Superior temporal gyrus (tissue), 1 donor: ENCODE measurements around the gene THEMIS2.
"Not testable (repeated sequence)": the region's sequence is repeated elsewhere in the genome, so short reads cannot be mapped to it uniquely, and the experiment has no call there.

Experiments used
- DNase-seq: peaks from one replicate; pipeline ENCODE4 v3.0.0-alpha.2; 2016; ENCODE audit errors: extremely low spot score

The THEMIS2 gene

GRCh38 chr1:27862671-27863537 is 9.4 kb upstream of the THEMIS2 start:
- DNase-seq: no peak

- no peak for DNase-seq
Observed at GRCh38 chr1:27863538-27863915, 8.8 kb upstream of the THEMIS2 start.

- DNase-seq: no peak
Observed at GRCh38 chr1:27864264-27864895, 8.0 kb upstream of the THEMIS2 start.

DNA sequence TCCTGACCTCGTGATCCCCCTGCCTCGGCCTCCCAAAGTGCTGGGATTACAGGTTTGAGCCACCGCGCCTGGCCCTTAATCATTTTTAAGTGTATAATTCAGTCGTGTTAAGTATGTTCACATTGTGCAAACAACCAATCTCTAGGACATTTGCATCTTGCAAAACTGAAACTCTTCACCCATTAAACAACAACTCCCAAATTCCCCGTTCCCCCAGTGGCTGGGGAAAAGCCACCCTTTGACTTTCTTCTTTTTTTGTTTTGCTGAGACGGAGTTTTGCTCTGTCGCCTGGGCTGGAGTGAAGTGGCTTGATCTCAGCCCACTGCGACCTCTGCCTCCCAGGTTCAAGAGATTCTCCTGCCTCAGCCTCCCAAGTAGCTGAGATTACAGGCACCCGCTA is 6.5 kb upstream of the THEMIS2 start:
- no peak for DNase-seq

DNA sequence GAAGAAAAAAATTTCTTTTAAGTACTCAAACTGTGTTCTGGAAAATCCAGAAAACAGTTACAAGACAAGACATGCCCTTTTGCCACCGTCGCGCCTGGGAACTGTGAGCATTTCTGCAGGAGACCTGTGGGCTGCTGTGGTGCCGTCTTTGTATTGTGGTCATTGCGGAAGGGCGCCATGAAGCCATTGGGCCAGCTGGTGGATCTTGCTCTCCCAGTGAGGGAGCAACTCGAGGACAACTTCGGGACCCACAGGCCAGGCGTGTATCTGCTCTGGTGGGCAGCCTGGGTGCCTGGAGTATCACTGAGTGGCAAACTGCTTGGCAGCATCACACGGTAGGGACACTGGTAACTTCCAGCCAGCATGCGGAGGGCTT is 3.8 kb upstream of the THEMIS2 start:
- DNase-seq: no peak

DNA sequence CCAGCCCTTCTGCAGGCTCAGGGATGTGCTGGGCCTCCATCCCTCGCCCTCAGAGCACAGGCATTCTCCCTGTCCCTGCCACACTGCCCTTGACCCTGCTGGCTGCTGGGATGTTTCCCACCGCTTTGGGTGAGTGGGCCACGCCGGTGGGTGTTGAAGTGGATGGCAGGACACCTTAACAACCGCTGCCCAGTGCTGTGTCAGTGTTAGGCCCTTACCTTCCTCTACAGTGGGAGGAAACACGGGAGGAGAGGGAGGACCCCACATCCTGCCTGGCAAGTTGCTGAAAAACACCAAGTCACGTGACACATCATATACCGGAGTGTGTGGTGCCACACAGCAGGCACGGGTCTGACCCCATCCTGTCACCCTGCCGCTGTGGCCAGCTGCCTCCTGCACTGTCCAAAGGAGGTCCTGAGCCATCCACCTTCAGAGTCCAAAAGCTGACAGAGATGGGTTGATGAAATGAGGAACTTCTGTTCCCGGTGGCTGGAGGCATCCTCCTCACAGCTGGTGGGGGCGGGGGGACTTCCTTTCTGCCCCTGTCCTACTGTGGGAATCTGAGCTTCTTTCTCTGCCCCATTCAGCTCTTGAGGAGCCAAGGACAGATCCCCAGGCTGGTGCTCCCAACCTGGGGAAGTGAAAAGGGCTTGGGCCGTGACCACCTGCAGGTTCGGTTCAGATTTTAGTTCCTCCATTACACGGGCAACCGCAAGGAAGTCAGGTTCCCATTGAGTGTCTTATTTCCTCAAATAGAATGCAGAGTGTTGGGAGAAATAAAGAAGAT is 3.2 kb upstream of the THEMIS2 start:
- no peak for DNase-seq

GRCh38 chr1:27869719-27870085 is 2.6 kb upstream of the THEMIS2 start:
- no peak for DNase-seq

GRCh38 chr1:27871076-27871475 is 1.3 kb upstream of the THEMIS2 start:
- DNase-seq: not testable (repeated sequence)

DNA sequence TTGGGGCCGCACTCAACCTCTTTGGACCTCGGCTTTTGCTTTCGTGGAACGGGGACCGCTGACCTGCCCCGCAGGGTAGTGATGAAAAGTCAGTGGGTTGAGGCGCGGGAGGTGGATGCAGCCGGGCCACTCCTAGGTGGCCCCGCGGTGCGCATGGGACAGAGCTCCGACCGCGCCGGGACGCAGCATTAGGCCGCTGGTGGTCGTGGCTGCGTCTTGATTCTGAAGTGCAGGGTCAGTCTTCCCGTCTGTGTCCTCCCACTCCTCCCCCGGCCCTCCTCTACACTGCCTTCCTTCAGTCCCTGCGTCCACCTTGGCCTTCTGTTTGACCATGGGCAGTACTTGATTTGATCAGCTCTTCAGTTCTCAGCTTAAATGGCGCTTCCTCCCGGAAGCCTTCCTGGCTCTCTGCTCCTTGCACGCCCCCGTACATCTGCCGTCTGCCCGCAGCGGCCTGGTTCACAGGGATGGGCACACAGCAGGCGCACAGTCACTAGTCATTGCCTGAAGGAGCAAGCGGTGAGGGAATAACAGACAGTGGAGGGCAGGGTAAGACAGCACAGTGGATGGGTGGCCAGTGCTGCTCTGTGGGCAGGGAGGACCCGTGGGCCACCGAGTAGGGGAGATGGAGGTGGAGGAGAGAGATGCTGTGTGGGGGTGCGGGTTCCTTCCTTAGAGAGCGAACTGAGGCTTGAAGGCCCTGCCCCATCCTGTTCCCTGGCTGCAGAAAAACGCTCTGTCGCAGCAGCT is 633 bp downstream of the THEMIS2 start:
- no peak for DNase-seq

GRCh38 chr1:27873671-27874384 is 1.5 kb downstream of the THEMIS2 start:
- no peak for DNase-seq

- DNase-seq: no peak
Observed at GRCh38 chr1:27876341-27877114, 4.2 kb downstream of the THEMIS2 start.

DNA sequence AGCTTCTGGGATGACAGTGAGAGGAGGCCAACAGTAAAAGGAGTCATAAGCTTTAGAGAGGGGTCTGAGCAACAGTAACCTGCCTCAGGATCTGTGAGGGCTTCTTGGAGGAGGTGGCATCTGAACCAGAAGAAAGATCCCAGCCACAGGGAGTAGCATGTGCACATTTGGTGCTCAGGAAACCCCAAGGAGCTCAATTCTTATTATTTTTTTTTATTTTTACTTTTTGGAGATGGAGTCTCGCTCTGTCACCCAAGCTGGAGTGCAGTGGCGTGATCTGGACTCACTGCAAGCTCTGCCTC is 4.7 kb downstream of the THEMIS2 start:
- DNase-seq: no peak

DNA sequence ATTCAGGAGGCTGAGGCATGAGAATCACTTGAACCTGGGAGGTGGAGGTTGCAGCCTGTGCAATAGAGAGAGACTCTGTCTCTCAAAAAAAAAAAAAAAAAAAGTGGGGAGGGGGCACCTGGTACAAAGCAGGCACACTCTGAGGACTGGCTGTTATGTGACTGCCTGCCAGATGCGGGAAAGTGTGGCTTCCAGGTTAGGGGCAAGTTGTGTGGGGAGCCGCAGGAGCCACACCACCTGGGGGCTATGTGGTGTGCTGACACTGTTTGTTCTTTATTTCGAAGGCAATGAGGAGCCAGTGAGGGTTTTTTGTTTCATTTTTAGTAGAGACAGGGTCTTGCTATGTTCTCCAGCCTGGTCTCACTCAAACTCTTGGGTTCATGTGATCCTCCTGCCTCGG is 5.7 kb downstream of the THEMIS2 start:
- no peak for DNase-seq

DNA sequence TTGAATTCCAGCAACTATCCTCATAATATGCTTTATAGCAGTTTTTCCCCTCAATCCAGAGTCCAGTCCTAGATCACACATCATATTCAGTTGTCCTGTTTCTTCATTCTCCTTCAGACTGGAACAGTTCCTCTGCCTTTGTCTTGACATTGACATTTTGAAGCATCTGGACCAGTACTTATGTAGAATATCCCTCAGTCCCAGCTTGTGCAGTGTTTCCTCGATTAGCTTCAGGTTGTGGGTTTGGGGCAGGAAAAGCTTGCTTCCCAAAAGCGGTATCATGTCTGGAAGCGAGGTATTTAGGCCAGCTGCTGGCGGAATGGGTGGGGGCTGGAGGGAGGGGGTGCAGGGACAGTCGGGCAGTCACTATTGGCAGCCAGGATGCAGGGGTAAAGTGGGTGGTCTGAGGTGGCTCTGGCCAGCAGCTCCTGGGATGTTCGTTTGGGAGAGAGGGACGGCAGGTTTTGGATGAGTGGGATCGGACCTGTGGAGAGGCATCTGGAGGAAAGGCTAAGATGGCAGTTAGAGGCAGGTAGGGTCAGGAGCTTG is 6.5 kb downstream of the THEMIS2 start:
- DNase-seq: no peak

GRCh38 chr1:27879374-27880082 is 7.2 kb downstream of the THEMIS2 start:
- DNase-seq: no peak

DNA sequence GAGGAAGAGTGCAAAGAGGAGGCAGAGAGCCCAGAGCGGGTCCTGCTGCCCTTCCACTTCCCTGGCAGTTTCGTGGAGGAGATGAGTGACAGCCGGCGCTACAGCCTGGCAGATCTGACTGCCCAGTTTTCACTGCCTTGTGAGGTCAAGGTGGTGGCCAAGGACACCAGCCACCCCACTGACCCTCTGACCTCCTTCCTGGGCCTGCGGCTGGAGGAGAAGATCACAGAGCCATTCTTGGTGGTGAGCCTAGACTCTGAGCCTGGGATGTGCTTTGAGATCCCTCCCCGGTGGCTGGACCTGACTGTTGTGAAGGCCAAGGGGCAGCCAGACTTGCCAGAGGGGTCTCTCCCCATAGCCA is 10.2 kb downstream of the THEMIS2 start:
- no peak for DNase-seq

GRCh38 chr1:27883536-27883935 is 11.2 kb downstream of the THEMIS2 start:
- no peak for DNase-seq

DNA sequence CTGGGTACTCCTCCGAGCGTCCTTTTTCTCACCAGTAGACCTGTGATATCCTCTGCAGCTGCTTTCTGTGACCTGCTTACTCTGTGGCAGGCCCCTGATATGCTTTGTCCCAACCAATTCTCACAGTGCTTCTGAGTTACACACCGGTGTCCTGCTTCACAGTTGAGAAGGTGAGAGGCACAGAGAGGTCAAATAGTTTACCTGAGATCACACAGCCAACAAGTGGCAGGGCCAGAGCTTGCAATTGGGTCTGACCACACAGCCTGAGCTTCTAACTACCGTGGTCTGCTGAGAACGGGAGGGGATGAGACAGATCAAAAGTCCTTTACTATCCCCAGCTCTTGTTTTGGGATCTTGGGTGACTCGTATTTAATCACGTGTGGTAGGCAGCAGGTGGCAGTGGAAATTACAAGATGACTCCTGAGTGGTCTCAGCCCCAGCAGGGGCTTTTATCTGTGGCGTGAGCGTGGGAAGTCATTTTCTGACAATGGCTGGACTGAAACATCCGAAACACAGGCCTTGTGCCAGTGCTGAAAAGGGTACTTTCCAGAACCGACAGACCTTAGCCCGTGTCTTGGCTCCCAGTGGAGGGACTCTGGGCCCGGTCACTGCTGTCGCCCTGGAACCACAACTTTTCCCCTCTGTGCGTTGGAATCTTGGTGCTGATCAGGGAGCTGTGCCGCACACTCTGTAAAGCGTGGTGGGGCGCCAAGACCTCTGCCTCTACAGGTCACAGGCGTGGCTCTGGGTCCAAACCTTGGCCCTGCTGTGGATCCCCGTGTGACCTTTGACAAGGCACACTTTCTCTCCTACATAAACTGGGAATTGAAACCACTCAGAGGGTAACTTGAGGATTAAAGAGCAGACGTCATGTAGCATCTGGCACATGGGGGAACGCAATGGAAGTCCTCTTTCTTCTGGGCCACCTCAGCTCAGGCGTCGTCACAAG is 11.9 kb downstream of the THEMIS2 start:
- no peak for DNase-seq

- DNase-seq: no peak
Observed at GRCh38 chr1:27885114-27885528, 12.8 kb downstream of the THEMIS2 start.
